H1 (cell line): Measurements from ENCODE around the gene PIP4K2C. TPM values are rescaled to one million over a fixed set of nuclear protein-coding genes. Genes with fewer than 3 reads are reported as not detected.

ENCODE experiments used
- CTCF ChIA-PET: fragments of 300-600 bp; sonication (Branson Sonifier 250); formaldehyde crosslinking; loops from one replicate; lab custom pipeline; 2021; ENCODE audit not compliant: partially characterized antibody; lab: Charles Lee
- POLR2A ChIA-PET: fragments of 300-600 bp; sonication (Branson Sonifier 250); formaldehyde crosslinking; loops from one replicate; lab custom pipeline; 2021; ENCODE audit warnings: inconsistent platforms; ENCODE audit not compliant: partially characterized antibody; lab: Charles Lee
- DNase-seq, 2 experiments: peaks; one replicate each; pipeline versions ENCODE4 v3.0.0 to v3.0.0-alpha.2; 2010 to 2022; ENCODE audit warnings: low spot score in 2 of 2, low read depth in 1 of 2, mixed read lengths in 1 of 2
- FAIRE-seq: peaks from 2 replicates; lab custom pipeline; 2011; peaks lifted over from hg19 to GRCh38; lab: Jason Lieb, UNC
- H2AFZ ChIP-seq: 2 replicates; pipeline ENCODE4 v1.8.1; 2012; ENCODE audit warnings: low read length, inconsistent platforms
- H2AK5ac ChIP-seq: 2 replicates; pipeline ENCODE4 v1.6.1; 2013; ENCODE audit warnings: low read depth, low read length
- H2BK120ac ChIP-seq: replicated peaks from 2 replicates; pipeline ENCODE3; 2013; ENCODE audit warnings: low read depth, low read length, inconsistent platforms
- H2BK12ac ChIP-seq: 2 replicates; pipeline ENCODE4 v1.6.1; 2013; ENCODE audit warnings: low read depth, low read length
- H2BK15ac ChIP-seq: 2 replicates; pipeline ENCODE4 v1.6.1; 2013; ENCODE audit warnings: low read length
- H2BK20ac ChIP-seq: 2 replicates; pipeline ENCODE4 v1.6.1; 2013; ENCODE audit warnings: low read length
- H2BK5ac ChIP-seq: 2 replicates; pipeline ENCODE4 v1.6.1; 2013; ENCODE audit warnings: low read depth, low read length
- H3K14ac ChIP-seq: 2 replicates; pipeline ENCODE4 v1.6.1; 2013; ENCODE audit warnings: inconsistent platforms; ENCODE audit not compliant: insufficient read length
- H3K18ac ChIP-seq: 2 replicates; pipeline ENCODE4 v1.6.1; 2013; ENCODE audit warnings: low read length; ENCODE audit errors: extremely low read depth
- H3K23ac ChIP-seq: 2 replicates; pipeline ENCODE4 v1.6.1; 2013; ENCODE audit warnings: inconsistent platforms; ENCODE audit not compliant: insufficient read length
- H3K23me2 ChIP-seq: 2 replicates; pipeline ENCODE4 v1.6.1; 2013; ENCODE audit warnings: low read depth, low read length
- H3K27ac ChIP-seq: 2 replicates; pipeline ENCODE4 v1.6.1; 2011; ENCODE audit warnings: low read depth, low read length, inconsistent platforms
- H3K27me3 ChIP-seq, 4 experiments: replicated peaks in 1 of 4; 1 replicate in 1 of 4; 2 replicates in 3 of 4; pipeline versions ENCODE4 v1.6.1 to v1.8.1; 2011 to 2013; ENCODE audit warnings: low read length in 3 of 4, mild to moderate bottlenecking in 3 of 4, inconsistent platforms in 2 of 4, mixed read lengths in 2 of 4, moderate library complexity in 1 of 4; ENCODE audit not compliant: control insufficient read depth in 3 of 4, insufficient read depth in 3 of 4; ENCODE audit errors: extremely low read depth in 1 of 4
- H3K36me3 ChIP-seq, 4 experiments: 2 replicates each; pipeline versions ENCODE4 v1.6.1 to v1.8.1; 2011 to 2013; ENCODE audit warnings: mild to moderate bottlenecking in 4 of 4, low read length in 3 of 4, moderate library complexity in 2 of 4, control low read depth in 1 of 4, inconsistent platforms in 1 of 4; ENCODE audit not compliant: insufficient read depth in 4 of 4, control insufficient read depth in 2 of 4
- H3K4ac ChIP-seq: replicated peaks from 2 replicates; pipeline ENCODE3; 2013; ENCODE audit warnings: low read length, low read depth, mixed read lengths, inconsistent platforms; ENCODE audit not compliant: insufficient read length
- H3K4me1 ChIP-seq, 4 experiments: replicated peaks in 1 of 4; 1 replicate in 1 of 4; 2 replicates in 3 of 4; pipeline versions ENCODE4 v1.6.1 to v1.8.1; 2011 to 2013; ENCODE audit warnings: low read length in 3 of 4, inconsistent platforms in 2 of 4, mixed read lengths in 1 of 4; ENCODE audit not compliant: insufficient read depth in 4 of 4, control insufficient read depth in 3 of 4
- H3K4me2 ChIP-seq, 2 experiments: 2 replicates each; pipeline versions ENCODE4 v1.6.1 to v1.8.1; 2011 to 2013; ENCODE audit warnings: low read depth in 2 of 2, low read length in 2 of 2, control low read depth in 1 of 2, inconsistent platforms in 1 of 2, mild to moderate bottlenecking in 1 of 2; ENCODE audit not compliant: insufficient read depth in 1 of 2
- H3K4me3 ChIP-seq, 4 experiments: fragments of 200-600, 300-600 bp in 1 of 4; sonication (generic), shearing (Covaris generic), sonication (Bioruptor Twin) in 1 of 4; 2 replicates each; pipeline versions ENCODE4 v1.5.1 to v1.8.1; 2011 to 2016; ENCODE audit warnings: low read length in 4 of 4, low read depth in 3 of 4, control low read depth in 2 of 4, inconsistent platforms in 2 of 4, mild to moderate bottlenecking in 2 of 4, mixed read lengths in 1 of 4, moderate library complexity in 1 of 4; ENCODE audit not compliant: insufficient read depth in 2 of 4; ENCODE audit errors: extremely low read depth in 1 of 4
- H3K56ac ChIP-seq: replicated peaks from 2 replicates; pipeline ENCODE3; 2013; ENCODE audit warnings: low read depth, mild to moderate bottlenecking, mixed read lengths, low read length, inconsistent platforms; ENCODE audit not compliant: insufficient read length
- H3K79me1 ChIP-seq: 2 replicates; pipeline ENCODE4 v1.6.1; 2013; ENCODE audit warnings: low read depth, low read length, control low read depth
- H3K79me2 ChIP-seq, 2 experiments: 2 replicates each; pipeline versions ENCODE4 v1.6.1 to v1.8.1; 2012 to 2013; ENCODE audit warnings: low read length in 2 of 2, mild to moderate bottlenecking in 2 of 2, inconsistent platforms in 1 of 2; ENCODE audit not compliant: insufficient read depth in 2 of 2, control insufficient read depth in 1 of 2
- H3K9ac ChIP-seq, 4 experiments: replicated peaks in 1 of 4; 1 replicate in 1 of 4; 2 replicates in 3 of 4; pipeline versions ENCODE4 v1.6.1 to v1.8.1; 2011 to 2013; ENCODE audit warnings: low read depth in 3 of 4, low read length in 3 of 4, control low read depth in 2 of 4, mild to moderate bottlenecking in 2 of 4, moderate library complexity in 2 of 4, inconsistent platforms in 1 of 4; ENCODE audit errors: extremely low read depth in 1 of 4
- H3K9me3 ChIP-seq, 2 experiments: 2 replicates each; pipeline versions ENCODE4 v1.6.1 to v1.8.1; 2012 to 2013; ENCODE audit warnings: mild to moderate bottlenecking in 2 of 2, moderate library complexity in 2 of 2, control low read depth in 1 of 2, inconsistent platforms in 1 of 2, low read depth in 1 of 2, low read length in 1 of 2, mixed read lengths in 1 of 2; ENCODE audit not compliant: insufficient read depth in 2 of 2
- H4K20me1 ChIP-seq, 2 experiments: replicated peaks in 1 of 2; 2 replicates each; pipeline versions ENCODE3 to v1.8.1; 2011 to 2013; ENCODE audit warnings: inconsistent platforms in 2 of 2, low read length in 2 of 2, mild to moderate bottlenecking in 1 of 2; ENCODE audit not compliant: insufficient read depth in 2 of 2, control insufficient read depth in 1 of 2
- H4K5ac ChIP-seq: 2 replicates; pipeline ENCODE4 v1.6.1; 2013; ENCODE audit warnings: low read length, low read depth, mixed read lengths, inconsistent platforms; ENCODE audit not compliant: insufficient read length
- H4K8ac ChIP-seq: 2 replicates; pipeline ENCODE4 v1.8.0; 2013; ENCODE audit warnings: mild to moderate bottlenecking, moderate library complexity, low read length, inconsistent platforms; ENCODE audit not compliant: insufficient read depth; ENCODE audit errors: extremely low read depth
- H4K91ac ChIP-seq: replicated peaks from 2 replicates; pipeline ENCODE3; 2013; ENCODE audit warnings: low read length, mixed read lengths, inconsistent platforms; ENCODE audit not compliant: insufficient read length
- KDM4A ChIP-seq: IDR thresholded peaks from one replicate; pipeline ENCODE4 v1.7.1; 2012; ENCODE audit warnings: low read depth, mild to moderate bottlenecking, moderate library complexity, low read length, inconsistent platforms; ENCODE audit not compliant: severe bottlenecking
- WGBS, 2 experiments: shearing (Covaris generic) in 1 of 2; methylation state at CpG; one replicate each; pipeline versions ENCODE4 v1.1.6 to v1.1.7; 2013 to 2015; ENCODE audit warnings: low lambda C conversion rate in 2 of 2, mixed read lengths in 2 of 2, inconsistent platforms in 1 of 2, low coverage in 1 of 2, missing lambda C conversion rate in 1 of 2; ENCODE audit not compliant: insufficient replicate concordance in 2 of 2, insufficient coverage in 1 of 2, insufficient read length in 1 of 2; ENCODE audit errors: extremely low coverage in 1 of 2, missing lambda C conversion rate in 1 of 2; 5-methylcytosine and 5-hydroxymethylcytosine counted together
- polyA plus RNA-seq, 7 experiments: library from polyadenylated mRNA; depleted of rRNA in 3 of 7; stranded (reverse) in 5 of 7; unstranded in 2 of 7; fragments of >200 nt in 5 of 7; fragments of 200-250 nt in 2 of 7; gene quantifications; 1 replicate in 5 of 7; 2 replicates in 1 of 7; 4 replicates in 1 of 7; pipeline versions ENCODE4 v1.2.1 to v1.2.3, GENCODE V29; 2011 to 2013; ENCODE audit warnings: missing spikeins in 2 of 7, mixed read lengths in 2 of 7
- total RNA-seq: library from RNA; stranded (reverse); fragmentation: NEBNext Ultra II Directional; extraction: Animal tissue kit (Norgen Biotek cat#: 25700); gene quantifications from 2 replicates; pipeline ENCODE4 v1.2.1, GENCODE V29; 2021

Gene PIP4K2C
- total and polyA plus RNA-seq, 2 of the 8 experiments (the other 6 are each of a cell fraction or from before 2014, with no cell fraction given): 25.0 to 27.1 TPM

GRCh38 chr12:57577981-57578758, 12.8 kb upstream of the PIP4K2C start:
- no peaks in the 10 kb centered on the region for H3K4me1 ChIP-seq
- no peak for TF ChIP-seq KDM4A
- TF ChIP-seq, all 59 proteins: peak for 0
- no peaks in the 10 kb centered on the region for H3K27me3 ChIP-seq
- no peak overlapping the region for H2AFZ ChIP-seq
- no peak for FAIRE-seq
- no peak for DNase-seq
- H2BK120ac ChIP-seq: no peak overlapping the region
- H3K23me2 ChIP-seq: no peaks in the 10 kb centered on the region
- no peak overlapping the region for H2BK12ac ChIP-seq
- no peak overlapping the region for H3K4me3 ChIP-seq
- no peak overlapping the region for H4K8ac ChIP-seq
- no peak overlapping the region for H4K5ac ChIP-seq
- H3K14ac ChIP-seq: no peak overlapping the region
- CTCF ChIA-PET: interaction anchor here (0.8 to 5.0 kb wide), 2 partner anchors 43 to 59 kb away, joined by 3 to 28 read pairs; no protein-coding TSS in a partner anchor
- H3K9ac ChIP-seq: no peak overlapping the region
- no peaks in the 10 kb centered on the region for H3K79me2 ChIP-seq
- H4K20me1 ChIP-seq: peaks cover 4 to 10% of the 10 kb centered on the region in 2 experiments
- H4K91ac ChIP-seq: no peak overlapping the region
- WGBS, 2 experiments: 89% methylated on average over 12 of the region's 12 CpGs; no CpG with 5 or more reads in 1 of the 2 experiments
- H3K56ac ChIP-seq: no peak overlapping the region
- no peaks in the 10 kb centered on the region for H3K9me3 ChIP-seq
- no peak overlapping the region for H3K18ac ChIP-seq
- no peak overlapping the region for H2AK5ac ChIP-seq
- no peak overlapping the region for H2BK20ac ChIP-seq
- no peaks in the 10 kb centered on the region for H3K79me1 ChIP-seq
- no peak overlapping the region for H3K4me2 ChIP-seq
- POLR2A ChIA-PET: interaction anchor here (1.6 kb wide), 1 partner anchor 58 kb away, joined by 4 read pairs; the partner anchor contains the start of gene DDIT3
- peaks cover 20 to 64% (median 47%) of the 10 kb centered on the region in 4 experiments for H3K36me3 ChIP-seq
- no peak overlapping the region for H3K4ac ChIP-seq
- no peak overlapping the region for H3K23ac ChIP-seq
- H2BK5ac ChIP-seq: no peak overlapping the region
- H3K27ac ChIP-seq: no peak overlapping the region
- H2BK15ac ChIP-seq: no peak overlapping the region
